Right atrium auricular region (tissue), 2 donors: ENCODE results near the gene INHBB. TPM values are rescaled to one million over a fixed set of nuclear protein-coding genes. Genes with fewer than 3 reads are reported as not detected.

Source experiments
- DNase-seq: peaks from one replicate; pipeline ENCODE4 v3.0.0-alpha.2; 2019; ENCODE audit warnings: low spot score
- H3K27ac ChIP-seq, 2 donors: fragments of 200-600 bp; sonication (generic); 1 replicate in 1 of 2; 2 replicates in 1 of 2; pipeline ENCODE4 v1.5.1; 2016 to 2019
- H3K27me3 ChIP-seq, 2 donors: fragments of 200-600 bp; sonication (generic); one replicate each; pipeline versions ENCODE4 v1.5.1 to v1.6.0; 2017 to 2019
- H3K36me3 ChIP-seq: fragments of 200-600 bp; sonication (generic); one replicate; pipeline ENCODE4 v1.5.1; 2016
- H3K4me1 ChIP-seq, 2 donors: fragments of 200-600 bp; sonication (generic); one replicate each; pipeline versions ENCODE4 v1.5.1 to v1.6.0; 2017 to 2019
- H3K4me3 ChIP-seq, 2 donors: fragments of 200-600 bp; sonication (generic); 1 replicate in 1 of 2; 2 replicates in 1 of 2; pipeline ENCODE4 v1.5.1; 2017 to 2019; ENCODE audit warnings: mild to moderate bottlenecking in 1 of 2, moderate library complexity in 1 of 2
- H3K9me3 ChIP-seq, 2 donors: fragments of 200-600 bp; sonication (generic); one replicate each; pipeline ENCODE4 v1.5.1; 2019
- total RNA-seq, 2 donors: library from RNA; depleted of rRNA; stranded (reverse); fragments of >200 nt; gene quantifications; one replicate each; pipeline ENCODE4 v1.1.0, GENCODE V29; 2016
- TF ChIP-seq, protein P1 (sequence below), 2 donors: fragments of 200-600 bp; sonication (generic); IDR thresholded peaks; one replicate each; pipeline ENCODE4 v1.5.1; 2019; ENCODE audit warnings: antibody characterized with exemption in 2 of 2

The INHBB gene
- total RNA-seq, 2 donors from 2014 or later: 0.74 to 5.9 TPM

DNA sequence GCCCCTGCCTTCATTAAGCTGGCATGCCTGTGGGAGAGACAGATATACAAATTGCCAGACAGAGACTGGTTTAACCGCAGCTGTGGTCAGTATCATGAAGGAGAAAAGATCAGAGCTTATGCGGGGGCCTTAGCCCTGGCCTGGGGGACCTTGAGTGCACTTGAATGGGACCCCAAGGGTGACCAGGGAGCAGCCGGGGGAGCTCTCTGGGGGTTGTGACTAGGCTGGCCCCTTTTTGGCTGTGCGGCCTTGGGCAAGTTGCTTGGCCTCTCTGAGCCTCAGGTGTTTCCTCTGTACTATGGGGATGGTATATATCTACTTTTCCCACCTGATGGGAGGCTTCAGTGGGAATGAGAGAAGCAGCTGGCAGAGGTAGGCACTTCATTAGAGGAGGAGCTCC lies 35.7 kb downstream of the INHBB start:
- DNase-seq: no peak

DNA sequence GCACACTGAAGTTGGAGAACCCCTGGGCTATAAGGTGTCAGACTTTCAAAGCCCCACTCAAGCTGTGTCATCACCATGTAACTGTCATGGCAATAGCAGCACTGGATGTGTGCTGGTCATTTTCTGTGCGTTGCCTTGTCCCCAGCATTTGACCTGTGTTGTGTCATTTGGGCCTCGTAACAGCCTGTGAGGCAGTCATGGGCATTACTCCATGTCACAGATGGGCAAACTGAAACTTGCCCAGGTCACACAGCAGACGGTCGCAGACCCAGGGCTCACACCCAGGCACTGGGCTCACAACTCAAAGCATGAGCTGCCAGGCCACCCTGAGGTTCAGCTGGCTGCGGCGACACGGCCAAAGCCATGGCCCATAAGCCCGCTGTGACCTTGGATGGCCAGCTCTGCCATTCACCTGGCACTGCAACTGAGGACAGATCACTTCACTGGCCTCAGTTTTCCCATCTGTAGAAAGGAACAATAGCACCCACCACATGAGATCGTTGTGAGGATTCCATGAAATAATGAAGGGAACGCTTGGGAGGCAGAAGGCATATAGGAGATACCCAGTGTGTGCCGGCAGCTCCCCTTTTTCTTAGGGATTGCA lies 36.7 kb downstream of the INHBB start:
- no peaks in the 10 kb centered on the region for H3K4me1 ChIP-seq
- no peak overlapping the region for H3K4me3 ChIP-seq
- no peak for DNase-seq
- H3K9me3 ChIP-seq: no peaks in the 10 kb centered on the region
- TF ChIP-seq, protein P1, sequence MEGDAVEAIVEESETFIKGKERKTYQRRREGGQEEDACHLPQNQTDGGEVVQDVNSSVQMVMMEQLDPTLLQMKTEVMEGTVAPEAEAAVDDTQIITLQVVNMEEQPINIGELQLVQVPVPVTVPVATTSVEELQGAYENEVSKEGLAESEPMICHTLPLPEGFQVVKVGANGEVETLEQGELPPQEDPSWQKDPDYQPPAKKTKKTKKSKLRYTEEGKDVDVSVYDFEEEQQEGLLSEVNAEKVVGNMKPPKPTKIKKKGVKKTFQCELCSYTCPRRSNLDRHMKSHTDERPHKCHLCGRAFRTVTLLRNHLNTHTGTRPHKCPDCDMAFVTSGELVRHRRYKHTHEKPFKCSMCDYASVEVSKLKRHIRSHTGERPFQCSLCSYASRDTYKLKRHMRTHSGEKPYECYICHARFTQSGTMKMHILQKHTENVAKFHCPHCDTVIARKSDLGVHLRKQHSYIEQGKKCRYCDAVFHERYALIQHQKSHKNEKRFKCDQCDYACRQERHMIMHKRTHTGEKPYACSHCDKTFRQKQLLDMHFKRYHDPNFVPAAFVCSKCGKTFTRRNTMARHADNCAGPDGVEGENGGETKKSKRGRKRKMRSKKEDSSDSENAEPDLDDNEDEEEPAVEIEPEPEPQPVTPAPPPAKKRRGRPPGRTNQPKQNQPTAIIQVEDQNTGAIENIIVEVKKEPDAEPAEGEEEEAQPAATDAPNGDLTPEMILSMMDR (IDR thresholded peaks at IDR 0.05): no peak
- no peaks in the 10 kb centered on the region for H3K36me3 ChIP-seq
- H3K27ac ChIP-seq: no peak overlapping the region
- H3K27me3 ChIP-seq: no peaks in the 10 kb centered on the region

More for the DNA sequence above, 35.7 kb downstream of the INHBB start:
- Histone ChIP-seq H3K27me3 (no peaks in the 10 kb centered on the region), H3K9me3 (no peaks in the 10 kb centered on the region), H3K27ac (no peak overlapping the region), H3K4me1 (no peaks in the 10 kb centered on the region), H3K4me3 (no peak overlapping the region), H3K36me3 (no peaks in the 10 kb centered on the region)
- TF ChIP-seq, protein P1 (IDR thresholded peaks at IDR 0.05): no peak

DNA sequence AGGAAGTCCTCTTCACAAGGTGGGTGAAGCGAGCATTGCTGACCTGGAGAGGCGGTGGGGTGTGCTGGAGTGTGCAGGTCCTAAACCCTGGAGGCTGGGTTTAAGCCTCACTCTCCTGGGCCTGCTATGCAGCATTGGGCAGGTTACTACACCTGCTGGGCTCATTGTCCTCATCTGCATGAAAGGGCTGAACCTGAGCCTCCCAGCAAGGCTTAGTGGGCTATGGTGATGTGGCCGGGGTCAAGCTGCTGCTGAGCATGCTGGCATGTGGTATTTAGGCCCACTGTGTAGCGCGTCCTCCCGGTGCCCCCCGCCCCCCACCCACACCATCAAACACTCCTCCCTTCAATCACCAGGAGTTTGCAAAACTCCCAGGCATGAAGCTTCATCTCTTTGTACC lies 37.3 kb downstream of the INHBB start:
- Histone ChIP-seq H3K4me1 (no peaks in the 10 kb centered on the region), H3K36me3 (no peaks in the 10 kb centered on the region), H3K4me3 (no peak overlapping the region), H3K27me3 (no peaks in the 10 kb centered on the region), H3K27ac (no peak overlapping the region), H3K9me3 (no peaks in the 10 kb centered on the region)
- TF ChIP-seq, protein P1 (IDR thresholded peaks at IDR 0.05): no peak
- no peak for DNase-seq

DNA sequence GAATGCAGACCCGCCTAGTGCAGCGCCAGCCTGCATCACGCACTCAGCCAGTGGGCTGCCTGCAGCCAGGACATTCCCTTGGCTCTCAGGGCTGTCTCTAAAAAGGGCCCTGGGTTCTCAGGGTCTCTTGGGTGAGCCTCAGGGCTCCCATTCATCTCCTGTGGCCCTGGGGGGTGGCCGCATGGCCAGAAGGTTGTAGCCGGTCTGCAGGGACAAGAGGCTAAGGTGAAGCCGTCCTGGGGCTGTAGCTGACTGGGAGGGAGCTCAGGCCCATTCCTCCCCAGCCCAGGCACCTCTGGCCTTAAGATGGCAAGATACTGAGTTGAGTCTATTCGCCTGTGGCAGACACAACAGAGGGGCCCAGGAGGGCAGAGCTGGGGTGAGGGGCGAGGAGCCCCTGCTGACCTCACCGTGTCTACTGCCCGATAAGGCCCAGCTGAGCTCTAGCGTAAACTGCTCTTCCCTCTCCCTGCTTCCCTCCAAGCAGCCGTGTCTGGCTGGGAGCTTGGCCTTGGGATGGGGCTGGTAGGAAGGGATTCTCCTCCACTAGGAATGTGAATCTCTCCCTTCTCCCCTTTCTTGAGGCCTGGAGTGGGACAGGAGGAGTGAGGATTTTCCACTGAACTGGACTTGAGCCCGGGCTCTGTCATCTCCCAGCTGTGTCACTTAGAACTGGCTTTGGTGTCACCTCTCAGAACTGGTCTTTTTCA lies 37.9 kb downstream of the INHBB start:
- TF ChIP-seq, protein P1 (IDR thresholded peaks at IDR 0.05): no peak
- no peaks in the 10 kb centered on the region for H3K27me3 ChIP-seq
- no peak for DNase-seq

DNA sequence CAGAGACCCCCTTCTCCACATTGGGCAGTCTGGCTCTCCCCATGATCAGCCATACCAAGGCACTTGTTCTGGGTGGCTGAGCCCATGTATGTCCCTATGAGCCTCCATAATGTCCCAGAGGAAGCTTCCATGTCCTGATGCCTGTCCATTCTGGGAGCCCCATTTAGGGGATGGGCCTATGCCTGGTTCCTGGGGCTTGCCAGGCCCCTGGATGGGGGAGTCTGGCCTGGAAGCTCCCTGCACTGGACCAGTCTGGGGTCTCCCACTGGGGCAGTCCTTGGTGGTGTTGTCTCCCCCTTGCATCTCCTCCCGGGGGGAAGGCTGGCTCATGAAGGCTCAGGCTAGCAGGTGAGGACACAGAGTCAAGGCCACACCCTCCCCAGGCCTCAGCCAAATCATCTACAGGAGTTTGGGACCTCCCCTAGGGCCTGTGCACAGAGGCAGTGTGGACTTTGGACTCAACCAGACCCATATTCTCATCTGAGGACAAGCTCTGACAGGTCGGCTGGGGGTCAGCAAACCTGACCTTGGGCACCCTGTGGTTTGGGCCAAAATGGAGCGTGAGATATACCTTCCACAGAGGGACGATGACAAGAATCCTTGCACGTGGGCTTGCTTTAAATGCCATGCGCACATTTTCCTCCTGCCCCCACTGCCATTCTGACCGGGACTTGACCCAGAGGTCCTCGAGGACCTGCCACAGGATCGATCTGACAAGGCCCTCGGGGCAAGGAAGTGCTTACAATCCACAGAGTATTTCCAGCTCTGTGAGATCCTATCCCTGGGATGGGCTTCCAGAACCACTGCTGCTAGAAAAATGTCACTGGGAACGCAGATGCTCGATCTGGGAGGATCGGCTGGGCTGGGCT lies 38.8 kb downstream of the INHBB start:
- no peak for DNase-seq
- TF ChIP-seq, protein P1 (IDR thresholded peaks at IDR 0.05): no peak
- Histone ChIP-seq H3K9me3 (no peaks in the 10 kb centered on the region), H3K27ac (no peak overlapping the region), H3K27me3 (no peaks in the 10 kb centered on the region), H3K36me3 (no peaks in the 10 kb centered on the region), H3K4me1 (no peaks in the 10 kb centered on the region), H3K4me3 (no peak overlapping the region)

More for the DNA sequence above, 37.9 kb downstream of the INHBB start:
- Histone ChIP-seq H3K4me3 (no peak overlapping the region), H3K36me3 (no peaks in the 10 kb centered on the region), H3K27ac (no peak overlapping the region), H3K4me1 (no peaks in the 10 kb centered on the region), H3K9me3 (no peaks in the 10 kb centered on the region)
